Measurements from ENCODE around the gene PDE8B.
"Not testable (repeated sequence)": the region's sequence is repeated elsewhere in the genome, so short reads cannot be mapped to it uniquely, and the experiment has no call there.

Gene PDE8B

GRCh38 chr5:77428526-77428925 lies 218.0 kb downstream of the PDE8B start:
- no peak overlapping the region for H3K9ac ChIP-seq (ENCODE audit: low read depth, low read length)
- H3K36me3 ChIP-seq (ENCODE audit: insufficient read depth, low read length), result peaks cover 15% of the 10 kb centered on the region
- H3K9me3 ChIP-seq (ENCODE audit: control insufficient read depth, insufficient read depth, low read length), result no peaks in the 10 kb centered on the region
- H3K4me1 ChIP-seq (ENCODE audit: insufficient read depth, low read length), result no peaks in the 10 kb centered on the region

- H3K4me1 ChIP-seq (ENCODE audit: insufficient read depth, low read length), result no peaks in the 10 kb centered on the region
- H3K9ac ChIP-seq (ENCODE audit: low read depth, low read length), result no peak overlapping the region
- H3K9me3 ChIP-seq (ENCODE audit: control insufficient read depth, insufficient read depth, low read length), result no peaks in the 10 kb centered on the region
- H3K36me3 ChIP-seq (ENCODE audit: insufficient read depth, low read length), result peaks cover 15% of the 10 kb centered on the region
Measured at GRCh38 chr5:77430726-77431125, 220.2 kb downstream of the PDE8B start.

GRCh38 chr5:77431286-77431685 lies 220.8 kb downstream of the PDE8B start:
- Histone ChIP-seq H3K36me3 (ENCODE audit: insufficient read depth, low read length) (peaks cover 15% of the 10 kb centered on the region), H3K9me3 (ENCODE audit: control insufficient read depth, insufficient read depth, low read length) (no peaks in the 10 kb centered on the region)

GRCh38 chr5:77431719-77432118 lies 221.2 kb downstream of the PDE8B start:
- H3K36me3 ChIP-seq (ENCODE audit: insufficient read depth, low read length), result peaks cover 15% of the 10 kb centered on the region
- H3K9me3 ChIP-seq (ENCODE audit: control insufficient read depth, insufficient read depth, low read length), result no peaks in the 10 kb centered on the region
- H3K4me1 ChIP-seq (ENCODE audit: insufficient read depth, low read length), result no peaks in the 10 kb centered on the region
- no peak overlapping the region for H3K9ac ChIP-seq (ENCODE audit: low read depth, low read length)

More at GRCh38 chr5:77431286-77431685, 220.8 kb downstream of the PDE8B start:
- Histone ChIP-seq H3K9ac (ENCODE audit: low read depth, low read length) (no peak overlapping the region), H3K4me1 (ENCODE audit: insufficient read depth, low read length) (no peaks in the 10 kb centered on the region)

GRCh38 chr5:77437194-77437593 lies 226.7 kb downstream of the PDE8B start:
- Histone ChIP-seq H3K9me3 (ENCODE audit: control insufficient read depth, insufficient read depth, low read length) (no peaks in the 10 kb centered on the region), H3K9ac (ENCODE audit: low read depth, low read length) (no peak overlapping the region), H3K4me1 (ENCODE audit: insufficient read depth, low read length) (no peaks in the 10 kb centered on the region), H3K36me3 (ENCODE audit: insufficient read depth, low read length) (peaks cover 6% of the 10 kb centered on the region)

- H3K4me1 ChIP-seq (ENCODE audit: insufficient read depth, low read length), result no peaks in the 10 kb centered on the region
- H3K9me3 ChIP-seq (ENCODE audit: control insufficient read depth, insufficient read depth, low read length), result no peaks in the 10 kb centered on the region
- no peak overlapping the region for H3K9ac ChIP-seq (ENCODE audit: low read depth, low read length)
- H3K36me3 ChIP-seq (ENCODE audit: insufficient read depth, low read length), result peaks cover 4% of the 10 kb centered on the region
Measured at GRCh38 chr5:77438071-77438470, 227.6 kb downstream of the PDE8B start.

- Histone ChIP-seq H3K9me3 (ENCODE audit: control insufficient read depth, insufficient read depth, low read length) (no peaks in the 10 kb centered on the region), H3K36me3 (ENCODE audit: insufficient read depth, low read length) (peaks cover 4% of the 10 kb centered on the region; the same call in 1 of the 2 replicates), H3K9ac (ENCODE audit: low read depth, low read length) (no peak overlapping the region), H3K4me1 (ENCODE audit: insufficient read depth, low read length) (no peaks in the 10 kb centered on the region)
Measured at GRCh38 chr5:77443670-77444069, 233.2 kb downstream of the PDE8B start.

- H3K9me3 ChIP-seq (ENCODE audit: control insufficient read depth, insufficient read depth, low read length), result no peaks in the 10 kb centered on the region
- no peaks in the 10 kb centered on the region for H3K4me1 ChIP-seq (ENCODE audit: insufficient read depth, low read length)
- 0 out of 2 replicates have a peak, but pooled peaks cover 4% of the 10 kb centered on the region for H3K36me3 ChIP-seq (ENCODE audit: insufficient read depth, low read length)
- H3K9ac ChIP-seq (ENCODE audit: low read depth, low read length), result no peak overlapping the region
Measured at GRCh38 chr5:77444356-77444755, 233.9 kb downstream of the PDE8B start.

- H3K4me1 ChIP-seq (ENCODE audit: insufficient read depth, low read length), result no peaks in the 10 kb centered on the region
- H3K9me3 ChIP-seq (ENCODE audit: control insufficient read depth, insufficient read depth, low read length), result no peaks in the 10 kb centered on the region
- H3K9ac ChIP-seq (ENCODE audit: low read depth, low read length), result no peak overlapping the region
- H3K36me3 ChIP-seq (ENCODE audit: insufficient read depth, low read length), result peaks cover 7% of the 10 kb centered on the region; the same call in 1 of the 2 replicates
Measured at GRCh38 chr5:77448831-77449230, 238.4 kb downstream of the PDE8B start.

GRCh38 chr5:77449277-77449676 lies 238.8 kb downstream of the PDE8B start:
- Histone ChIP-seq H3K9ac (ENCODE audit: low read depth, low read length) (no peak overlapping the region), H3K36me3 (ENCODE audit: insufficient read depth, low read length) (peaks cover 7% of the 10 kb centered on the region; the same call in 1 of the 2 replicates), H3K9me3 (ENCODE audit: control insufficient read depth, insufficient read depth, low read length) (no peaks in the 10 kb centered on the region), H3K4me1 (ENCODE audit: insufficient read depth, low read length) (no peaks in the 10 kb centered on the region)

- peaks cover 7% of the 10 kb centered on the region; the same call in 1 of the 2 replicates for H3K36me3 ChIP-seq (ENCODE audit: insufficient read depth, low read length)
- H3K9ac ChIP-seq (ENCODE audit: low read depth, low read length), result no peak overlapping the region
- H3K9me3 ChIP-seq (ENCODE audit: control insufficient read depth, insufficient read depth, low read length), result no peaks in the 10 kb centered on the region
- no peaks in the 10 kb centered on the region for H3K4me1 ChIP-seq (ENCODE audit: insufficient read depth, low read length)
Measured at GRCh38 chr5:77449981-77450380, 239.5 kb downstream of the PDE8B start.

- Histone ChIP-seq H3K9me3 (ENCODE audit: control insufficient read depth, insufficient read depth, low read length) (no peaks in the 10 kb centered on the region), H3K36me3 (ENCODE audit: insufficient read depth, low read length) (peaks cover 7% of the 10 kb centered on the region; the same call in 1 of the 2 replicates), H3K4me1 (ENCODE audit: insufficient read depth, low read length) (no peaks in the 10 kb centered on the region)
Measured at GRCh38 chr5:77452351-77452750, 241.9 kb downstream of the PDE8B start.

GRCh38 chr5:77454123-77454522 lies 243.6 kb downstream of the PDE8B start:
- Histone ChIP-seq H3K36me3 (ENCODE audit: insufficient read depth, low read length) (peaks cover 5% of the 10 kb centered on the region; the same call in 1 of the 2 replicates), H3K9me3 (ENCODE audit: control insufficient read depth, insufficient read depth, low read length) (no peaks in the 10 kb centered on the region), H3K4me1 (ENCODE audit: insufficient read depth, low read length) (no peaks in the 10 kb centered on the region), H3K9ac (ENCODE audit: low read depth, low read length) (no peak overlapping the region)

More at GRCh38 chr5:77452351-77452750, 241.9 kb downstream of the PDE8B start:
- H3K9ac ChIP-seq (ENCODE audit: low read depth, low read length), result no peak overlapping the region

- H3K9ac ChIP-seq (ENCODE audit: low read depth, low read length), result no peak overlapping the region
Measured at GRCh38 chr5:77461287-77461686, 250.8 kb downstream of the PDE8B start.

GRCh38 chr5:77463905-77464304 lies 253.4 kb downstream of the PDE8B start:
- Histone ChIP-seq H3K9ac (ENCODE audit: low read depth, low read length) (no peak overlapping the region), H3K36me3 (ENCODE audit: insufficient read depth, low read length) (no peaks in the 10 kb centered on the region), H3K9me3 (ENCODE audit: control insufficient read depth, insufficient read depth, low read length) (no peaks in the 10 kb centered on the region), H3K4me1 (ENCODE audit: insufficient read depth, low read length) (no peaks in the 10 kb centered on the region)

More at GRCh38 chr5:77461287-77461686, 250.8 kb downstream of the PDE8B start:
- H3K9me3 ChIP-seq (ENCODE audit: control insufficient read depth, insufficient read depth, low read length), result no peaks in the 10 kb centered on the region
- H3K36me3 ChIP-seq (ENCODE audit: insufficient read depth, low read length), result no peaks in the 10 kb centered on the region
- H3K4me1 ChIP-seq (ENCODE audit: insufficient read depth, low read length), result no peaks in the 10 kb centered on the region

- not testable (repeated sequence) for H3K36me3 ChIP-seq (ENCODE audit: insufficient read depth, low read length); H3K4me1 ChIP-seq (ENCODE audit: insufficient read depth, low read length); H3K9me3 ChIP-seq (ENCODE audit: control insufficient read depth, insufficient read depth, low read length); H3K9ac ChIP-seq (ENCODE audit: low read depth, low read length)
Measured at GRCh38 chr5:77468875-77469274, 258.4 kb downstream of the PDE8B start.
